ENCODE measurements around the gene HNRNPA2B1. TPM values are rescaled to one million over a fixed set of nuclear protein-coding genes. Genes with fewer than 3 reads are reported as not detected.

Gene HNRNPA2B1
- 559 TPM for polyA plus RNA-seq (2012; ENCODE audit: insufficient read depth, insufficient read length, low read depth)

- Histone ChIP-seq H3K9me3 (no peaks in the 10 kb centered on the region), H3K36me3 (peaks cover 68% of the 10 kb centered on the region), H3K27me3 (no peaks in the 10 kb centered on the region), H3K4me3 (ENCODE audit: low read depth, low read length) (peak within 1 kb of the TSS; percentile 85), H3K4me1 (peaks cover 7% of the 10 kb centered on the region; the same call in 1 of the 2 replicates)
- DNase-seq: peak; percentile 94
- TF ChIP-seq, protein P1, sequence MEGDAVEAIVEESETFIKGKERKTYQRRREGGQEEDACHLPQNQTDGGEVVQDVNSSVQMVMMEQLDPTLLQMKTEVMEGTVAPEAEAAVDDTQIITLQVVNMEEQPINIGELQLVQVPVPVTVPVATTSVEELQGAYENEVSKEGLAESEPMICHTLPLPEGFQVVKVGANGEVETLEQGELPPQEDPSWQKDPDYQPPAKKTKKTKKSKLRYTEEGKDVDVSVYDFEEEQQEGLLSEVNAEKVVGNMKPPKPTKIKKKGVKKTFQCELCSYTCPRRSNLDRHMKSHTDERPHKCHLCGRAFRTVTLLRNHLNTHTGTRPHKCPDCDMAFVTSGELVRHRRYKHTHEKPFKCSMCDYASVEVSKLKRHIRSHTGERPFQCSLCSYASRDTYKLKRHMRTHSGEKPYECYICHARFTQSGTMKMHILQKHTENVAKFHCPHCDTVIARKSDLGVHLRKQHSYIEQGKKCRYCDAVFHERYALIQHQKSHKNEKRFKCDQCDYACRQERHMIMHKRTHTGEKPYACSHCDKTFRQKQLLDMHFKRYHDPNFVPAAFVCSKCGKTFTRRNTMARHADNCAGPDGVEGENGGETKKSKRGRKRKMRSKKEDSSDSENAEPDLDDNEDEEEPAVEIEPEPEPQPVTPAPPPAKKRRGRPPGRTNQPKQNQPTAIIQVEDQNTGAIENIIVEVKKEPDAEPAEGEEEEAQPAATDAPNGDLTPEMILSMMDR (IDR thresholded peaks at IDR 0.05; ENCODE audit: low read depth, low read length): no peak
Observed at GRCh38 chr7:26200444-26201246, at the start of gene HNRNPA2B1. TSS of gene HNRNPA2B1 (minus strand) at chr7:26200746. CDS start at chr7:26200577, 169 bp downstream.

DNA sequence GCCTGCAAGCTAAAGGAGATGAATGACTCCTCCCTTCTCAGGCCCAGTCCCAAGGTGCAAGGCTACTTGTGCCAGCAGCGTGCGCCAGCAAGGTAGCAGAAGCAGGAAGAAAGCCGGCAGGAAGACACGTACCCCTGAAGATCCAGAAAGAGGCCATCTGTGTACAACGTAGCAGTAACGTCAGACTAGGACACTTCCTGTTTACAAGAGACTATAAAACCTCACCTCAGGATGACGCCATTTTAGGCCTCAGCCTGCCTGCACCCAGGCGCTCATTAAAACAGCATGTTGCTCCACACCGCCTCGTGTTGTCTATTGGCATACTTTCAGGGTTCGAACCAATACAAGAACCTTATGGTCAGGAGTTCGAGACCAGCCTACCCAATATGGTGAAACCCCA, 49.7 kb upstream of the HNRNPA2B1 start:
- no peaks in the 10 kb centered on the region for H3K27me3 ChIP-seq
- H3K9me3 ChIP-seq: no peaks in the 10 kb centered on the region
- TF ChIP-seq, protein P1 (IDR thresholded peaks at IDR 0.05; ENCODE audit: low read depth, low read length): no peak
- no peak for DNase-seq
- no peak overlapping the region for H3K4me3 ChIP-seq (ENCODE audit: low read depth, low read length)
- H3K36me3 ChIP-seq: no peaks in the 10 kb centered on the region
- no peaks in the 10 kb centered on the region for H3K4me1 ChIP-seq

GRCh38 chr7:26245150-26245549, 44.6 kb upstream of the HNRNPA2B1 start:
- H3K4me1 ChIP-seq: no peaks in the 10 kb centered on the region
- no peak for DNase-seq
- TF ChIP-seq, protein P1 (IDR thresholded peaks at IDR 0.05; ENCODE audit: low read depth, low read length): no peak
- H3K36me3 ChIP-seq: no peaks in the 10 kb centered on the region
- H3K4me3 ChIP-seq (ENCODE audit: low read depth, low read length): no peak overlapping the region
- H3K27me3 ChIP-seq: peaks cover 3% of the 10 kb centered on the region; the same call in 1 of the 2 replicates
- no peaks in the 10 kb centered on the region for H3K9me3 ChIP-seq

DNA sequence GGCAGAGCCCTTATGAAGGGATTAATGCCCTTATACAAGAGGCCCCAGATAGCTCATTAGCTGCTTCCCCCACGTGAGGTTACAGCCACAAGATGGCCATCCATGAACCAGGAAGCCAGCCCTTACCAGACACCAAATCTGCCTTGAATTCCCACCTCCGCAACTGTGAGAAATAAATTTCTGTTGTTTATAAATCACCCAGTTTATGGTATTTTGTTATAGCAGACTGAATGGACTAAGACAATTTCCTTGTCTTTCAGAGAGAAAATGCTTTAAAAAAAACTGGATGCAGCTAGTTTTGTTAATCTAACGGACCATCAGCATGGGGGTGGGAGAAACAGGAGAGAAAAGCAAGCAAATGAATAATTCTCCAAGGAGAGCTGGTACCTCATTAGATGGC, 37.5 kb upstream of the HNRNPA2B1 start:
- H3K4me3 ChIP-seq (ENCODE audit: low read depth, low read length): no peak overlapping the region

GRCh38 chr7:26237035-26237807, 36.7 kb upstream of the HNRNPA2B1 start:
- Histone ChIP-seq H3K4me3 (ENCODE audit: low read depth, low read length) (no peak overlapping the region), H3K4me1 (no peaks in the 10 kb centered on the region), H3K27me3 (peaks cover 18% of the 10 kb centered on the region), H3K36me3 (no peaks in the 10 kb centered on the region), H3K9me3 (no peaks in the 10 kb centered on the region)
- TF ChIP-seq, protein P1 (IDR thresholded peaks at IDR 0.05; ENCODE audit: low read depth, low read length): no peak
- no peak for DNase-seq

More for the DNA sequence above, 37.5 kb upstream of the HNRNPA2B1 start:
- Histone ChIP-seq H3K36me3 (no peaks in the 10 kb centered on the region), H3K9me3 (no peaks in the 10 kb centered on the region), H3K4me1 (no peaks in the 10 kb centered on the region), H3K27me3 (peaks cover 18% of the 10 kb centered on the region)
- no peak for DNase-seq
- TF ChIP-seq, protein P1 (IDR thresholded peaks at IDR 0.05; ENCODE audit: low read depth, low read length): no peak

All from BE2C (cell line).